Hepatocyte (in vitro differentiated cells): Measurements from ENCODE around the gene NDEL1. TPM values are rescaled to one million over a fixed set of nuclear protein-coding genes. Genes with fewer than 3 reads are reported as not detected.

ENCODE experiments used
- DNase-seq: peaks from one replicate; pipeline ENCODE4 v3.0.0-alpha.2; 2016; ENCODE audit warnings: low spot score
- H2AFZ ChIP-seq: fragments of 200-600 bp; sonication (generic); 2 replicates; pipeline ENCODE4 v1.6.0; 2016; ENCODE audit warnings: antibody characterized with exemption, mild to moderate bottlenecking
- H3K27ac ChIP-seq: fragments of 200-600 bp; sonication (generic); 2 replicates; pipeline ENCODE4 v1.5.1; 2016; ENCODE audit warnings: mild to moderate bottlenecking
- H3K27me3 ChIP-seq: fragments of 200-600 bp; sonication (generic); 2 replicates; pipeline ENCODE4 v1.6.1; 2016
- H3K36me3 ChIP-seq: fragments of 200-600 bp; sonication (generic); replicated peaks from 2 replicates; pipeline ENCODE4 v1.5.1; 2016; ENCODE audit warnings: low read depth; ENCODE audit not compliant: insufficient read depth
- H3K4me1 ChIP-seq: fragments of 200-600 bp; sonication (generic); 2 replicates; pipeline ENCODE4 v1.5.1; 2016; ENCODE audit warnings: mild to moderate bottlenecking, moderate library complexity; ENCODE audit not compliant: insufficient read depth
- H3K4me2 ChIP-seq: fragments of 200-600 bp; sonication (generic); 2 replicates; pipeline ENCODE4 v1.6.0; 2016
- H3K4me3 ChIP-seq: fragments of 200-600 bp; sonication (generic); 2 replicates; pipeline ENCODE4 v1.5.1; 2016; ENCODE audit warnings: mild to moderate bottlenecking
- H3K79me2 ChIP-seq: fragments of 200-600 bp; sonication (generic); 2 replicates; pipeline ENCODE4 v1.6.0; 2017; ENCODE audit warnings: mild to moderate bottlenecking
- H3K9me2 ChIP-seq: fragments of 200-600 bp; sonication (generic); replicated peaks from 2 replicates; pipeline ENCODE4 v1.6.0; 2017; ENCODE audit warnings: mild to moderate bottlenecking; ENCODE audit not compliant: insufficient read depth
- H3K9me3 ChIP-seq: fragments of 200-600 bp; sonication (generic); 2 replicates; pipeline ENCODE4 v1.5.1; 2016; ENCODE audit warnings: low read depth, mild to moderate bottlenecking
- H4K20me1 ChIP-seq: fragments of 200-600 bp; sonication (generic); 2 replicates; pipeline ENCODE4 v1.6.0; 2016; ENCODE audit warnings: mild to moderate bottlenecking; ENCODE audit not compliant: insufficient read depth, poor library complexity, severe bottlenecking
- CTCF ChIP-seq: fragments of 200-600 bp; sonication (generic); IDR thresholded peaks from 2 replicates; pipeline ENCODE4 v1.5.1; 2016; ENCODE audit warnings: antibody characterized with exemption, mild to moderate bottlenecking; ENCODE audit not compliant: poor library complexity
- EZH2 ChIP-seq: fragments of 200-600 bp; sonication (generic); IDR thresholded peaks from 2 replicates; pipeline ENCODE4 v1.6.1; 2016; ENCODE audit warnings: antibody characterized with exemption, mild to moderate bottlenecking, borderline replicate concordance
- EZH2phosphoT487 ChIP-seq: fragments of 200-600 bp; sonication (generic); IDR thresholded peaks from one replicate; pipeline ENCODE4 v1.6.1; 2018; ENCODE audit warnings: antibody characterized with exemption, mild to moderate bottlenecking, low read depth, moderate library complexity; ENCODE audit not compliant: unreplicated experiment, severe bottlenecking
- WGBS: methylation state at CpG from one replicate; pipeline ENCODE4 v1.1.6; 2016; ENCODE audit warnings: low lambda C conversion rate; ENCODE audit errors: missing lambda C conversion rate; 5-methylcytosine and 5-hydroxymethylcytosine counted together
- polyA plus RNA-seq: library from polyadenylated mRNA; unstranded; fragments of >200 nt; fragmentation: Nextera tagmentation; extraction: Ambion mirVana; gene quantifications from 2 replicates; pipeline ENCODE4 v1.2.1, GENCODE V29; 2016
- total RNA-seq: library from RNA; depleted of rRNA; stranded (reverse); fragments of >200 nt; gene quantifications from 2 replicates; pipeline ENCODE4 v1.2.3, GENCODE V29; 2014

The NDEL1 gene
- total and polyA plus RNA-seq, 2 experiments from 2014 or later: 46.1 to 66.3 TPM

- Histone ChIP-seq H3K36me3 (no peaks in the 10 kb centered on the region), H3K4me1 (peaks cover 15% of the 10 kb centered on the region), H4K20me1 (peaks cover 39% of the 10 kb centered on the region), H3K27me3 (no peaks in the 10 kb centered on the region), H3K4me3 (no peak overlapping the region), H3K27ac (no peak overlapping the region), H2AFZ (no peak overlapping the region), H3K4me2 (no peak overlapping the region), H3K79me2 (peaks cover 70% of the 10 kb centered on the region), H3K9me3 (no peaks in the 10 kb centered on the region), H3K9me2 (no peaks in the 10 kb centered on the region)
- DNase-seq: no peak
- WGBS: 82% methylated on average over 5 of the region's 5 CpGs
- TF ChIP-seq EZH2 (no peak), EZH2phosphoT487 (no peak), CTCF (no peak)
Observed at GRCh38 chr17:8463099-8463498, 27.4 kb downstream of the NDEL1 start.

GRCh38 chr17:8464941-8465340, 29.3 kb downstream of the NDEL1 start:
- Histone ChIP-seq H3K27ac (peak overlapping the region; percentile 42), H2AFZ (no peak overlapping the region), H3K79me2 (peaks cover 59% of the 10 kb centered on the region), H4K20me1 (peaks cover 42% of the 10 kb centered on the region), H3K36me3 (no peaks in the 10 kb centered on the region), H3K9me2 (no peaks in the 10 kb centered on the region), H3K4me3 (no peak overlapping the region), H3K9me3 (no peaks in the 10 kb centered on the region), H3K4me2 (peak overlapping the region; percentile 52), H3K4me1 (peaks cover 15% of the 10 kb centered on the region), H3K27me3 (no peaks in the 10 kb centered on the region)
- DNase-seq: no peak
- no peak for TF ChIP-seq EZH2
- TF ChIP-seq EZH2phosphoT487: no peak
- no peak for TF ChIP-seq CTCF
- WGBS: 62% methylated on average over 4 of the region's 4 CpGs

- no peaks in the 10 kb centered on the region for H3K27me3 ChIP-seq
- peaks cover 56% of the 10 kb centered on the region for H3K79me2 ChIP-seq
- TF ChIP-seq EZH2phosphoT487 (no peak), CTCF (no peak), EZH2 (no peak)
- no peaks in the 10 kb centered on the region for H3K36me3 ChIP-seq
- 54% methylated on average over 8 of the region's 8 CpGs for whole genome bisulfite sequencing
- H3K4me3 ChIP-seq: no peak overlapping the region
- peak overlapping the region; percentile 52 for H3K4me2 ChIP-seq
- H3K9me3 ChIP-seq: no peaks in the 10 kb centered on the region
- H4K20me1 ChIP-seq: peaks cover 42% of the 10 kb centered on the region
- H3K4me1 ChIP-seq: peaks cover 15% of the 10 kb centered on the region
- peak overlapping the region; percentile 42 for H3K27ac ChIP-seq
- H2AFZ ChIP-seq: no peak overlapping the region
- H3K9me2 ChIP-seq: no peaks in the 10 kb centered on the region
- no peak for DNase-seq
Observed at GRCh38 chr17:8465356-8465755, 29.7 kb downstream of the NDEL1 start.

- no peak overlapping the region for H2AFZ ChIP-seq
- no peak overlapping the region for H3K4me3 ChIP-seq
- no peaks in the 10 kb centered on the region for H3K9me2 ChIP-seq
- no peaks in the 10 kb centered on the region for H3K27me3 ChIP-seq
- peaks cover 52% of the 10 kb centered on the region for H3K79me2 ChIP-seq
- TF ChIP-seq EZH2phosphoT487 (no peak), CTCF (no peak), EZH2 (no peak)
- WGBS: 74% methylated on average over 12 of the region's 12 CpGs
- peaks cover 15% of the 10 kb centered on the region for H3K4me1 ChIP-seq
- H3K4me2 ChIP-seq: peak overlapping the region; percentile 52
- DNase-seq: no peak
- H3K36me3 ChIP-seq: no peaks in the 10 kb centered on the region
- H4K20me1 ChIP-seq: peaks cover 42% of the 10 kb centered on the region
- no peaks in the 10 kb centered on the region for H3K9me3 ChIP-seq
- peak overlapping the region; percentile 42 for H3K27ac ChIP-seq
Observed at GRCh38 chr17:8465759-8466158, 30.1 kb downstream of the NDEL1 start.
